NCI-H510A (cell line): ENCODE results near the gene IL1RAP.

Experiments
- DNase-seq: peaks from one replicate; lab custom pipeline; 2025; lab: John Stamatoyannopoulos, UW

IL1RAP gene

GRCh38 chr3:190542846-190543245 is 29.0 kb downstream of the IL1RAP start:
- DNase-seq: no peak

GRCh38 chr3:190543671-190544070 is 29.8 kb downstream of the IL1RAP start:
- no peak for DNase-seq

- DNase-seq: no peak
Measured at GRCh38 chr3:190545191-190545590, 31.3 kb downstream of the IL1RAP start.

DNA sequence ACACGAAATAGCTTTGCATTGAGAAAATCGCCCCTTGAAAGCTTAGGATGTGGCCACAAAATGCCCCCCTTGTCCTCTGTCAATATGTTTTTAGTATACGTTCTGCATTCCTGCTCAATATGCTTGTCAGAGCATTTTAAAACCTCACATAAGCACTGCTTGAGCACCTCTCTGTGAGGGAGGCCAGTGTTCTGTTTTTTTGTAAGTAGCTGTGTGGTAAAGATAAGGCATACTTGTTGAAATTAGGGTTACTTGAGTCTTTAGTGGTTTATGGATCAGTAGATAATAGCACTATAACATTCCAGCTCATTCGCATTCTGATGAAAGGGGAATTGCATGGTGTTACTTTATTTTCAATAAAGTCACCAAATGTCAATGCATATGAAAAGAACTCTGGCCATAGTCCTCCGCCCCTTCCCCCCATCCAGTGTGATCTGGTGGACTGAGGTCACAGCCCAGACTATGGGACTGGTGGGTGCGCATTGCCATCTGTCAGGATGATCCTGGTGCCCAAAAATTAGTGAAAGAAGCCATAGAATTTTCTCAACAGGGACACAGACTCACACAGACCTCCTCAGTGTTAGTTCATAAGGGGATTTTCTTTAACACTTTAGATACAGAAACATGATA is 33.1 kb downstream of the IL1RAP start:
- DNase-seq: no peak

DNA sequence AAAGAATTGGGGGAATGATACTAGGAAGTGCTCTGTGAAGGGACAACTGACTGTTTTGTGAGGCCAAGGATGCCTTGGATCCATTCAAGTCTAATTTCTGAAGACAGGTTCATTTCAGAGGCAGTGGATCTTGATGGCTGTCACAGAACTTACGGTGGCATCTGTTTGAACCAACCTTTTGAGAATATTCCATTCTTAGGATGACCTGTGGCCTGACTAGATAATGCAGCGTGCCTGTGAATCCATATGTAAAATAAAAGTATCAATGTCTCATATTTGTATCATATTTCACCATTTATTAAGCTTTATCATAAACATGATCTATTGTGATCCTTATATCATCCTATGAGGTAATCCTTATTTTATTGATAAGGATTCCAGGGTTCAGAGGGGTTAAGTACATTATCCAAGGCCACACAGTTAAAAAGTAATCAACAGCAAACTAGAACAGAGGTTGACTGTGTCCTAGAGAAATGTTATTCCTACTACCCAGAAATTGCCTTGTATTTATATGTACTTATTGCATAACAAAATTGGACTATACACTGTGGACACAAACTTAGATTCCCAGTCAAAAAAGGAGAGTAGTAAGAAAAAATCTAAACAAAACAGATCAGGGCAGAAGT is 34.3 kb downstream of the IL1RAP start:
- DNase-seq: no peak

DNA sequence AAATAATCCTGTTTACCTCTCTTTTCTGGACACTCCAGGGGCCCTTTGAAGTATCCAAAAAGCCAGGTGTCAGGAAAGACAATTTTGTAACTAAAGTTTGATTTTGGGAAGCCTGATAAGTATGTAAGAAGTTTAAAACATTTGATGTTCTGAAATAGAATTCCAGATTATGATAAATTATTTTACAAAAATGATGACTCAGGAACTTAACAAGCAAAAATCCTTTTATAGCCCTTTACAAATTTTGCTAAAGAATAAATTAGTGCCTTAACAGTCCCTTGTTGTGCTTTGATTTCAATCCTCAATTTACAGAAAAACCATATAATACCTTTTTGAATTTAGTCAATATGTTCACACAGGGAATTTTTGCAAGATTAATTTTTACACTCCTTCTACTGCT is 38.1 kb downstream of the IL1RAP start:
- DNase-seq: no peak

- no peak for DNase-seq
Measured at GRCh38 chr3:190552969-190553759, 39.3 kb downstream of the IL1RAP start.

GRCh38 chr3:190554197-190554596 is 40.3 kb downstream of the IL1RAP start:
- DNase-seq: no peak

- DNase-seq: no peak
Measured at GRCh38 chr3:190556351-190556750, 42.5 kb downstream of the IL1RAP start.

- no peak for DNase-seq
Measured at GRCh38 chr3:190557296-190557695, 43.4 kb downstream of the IL1RAP start.

- DNase-seq: no peak
Measured at GRCh38 chr3:190558316-190558715, 44.4 kb downstream of the IL1RAP start.

- no peak for DNase-seq
Measured at GRCh38 chr3:190558796-190559195, 44.9 kb downstream of the IL1RAP start.

DNA sequence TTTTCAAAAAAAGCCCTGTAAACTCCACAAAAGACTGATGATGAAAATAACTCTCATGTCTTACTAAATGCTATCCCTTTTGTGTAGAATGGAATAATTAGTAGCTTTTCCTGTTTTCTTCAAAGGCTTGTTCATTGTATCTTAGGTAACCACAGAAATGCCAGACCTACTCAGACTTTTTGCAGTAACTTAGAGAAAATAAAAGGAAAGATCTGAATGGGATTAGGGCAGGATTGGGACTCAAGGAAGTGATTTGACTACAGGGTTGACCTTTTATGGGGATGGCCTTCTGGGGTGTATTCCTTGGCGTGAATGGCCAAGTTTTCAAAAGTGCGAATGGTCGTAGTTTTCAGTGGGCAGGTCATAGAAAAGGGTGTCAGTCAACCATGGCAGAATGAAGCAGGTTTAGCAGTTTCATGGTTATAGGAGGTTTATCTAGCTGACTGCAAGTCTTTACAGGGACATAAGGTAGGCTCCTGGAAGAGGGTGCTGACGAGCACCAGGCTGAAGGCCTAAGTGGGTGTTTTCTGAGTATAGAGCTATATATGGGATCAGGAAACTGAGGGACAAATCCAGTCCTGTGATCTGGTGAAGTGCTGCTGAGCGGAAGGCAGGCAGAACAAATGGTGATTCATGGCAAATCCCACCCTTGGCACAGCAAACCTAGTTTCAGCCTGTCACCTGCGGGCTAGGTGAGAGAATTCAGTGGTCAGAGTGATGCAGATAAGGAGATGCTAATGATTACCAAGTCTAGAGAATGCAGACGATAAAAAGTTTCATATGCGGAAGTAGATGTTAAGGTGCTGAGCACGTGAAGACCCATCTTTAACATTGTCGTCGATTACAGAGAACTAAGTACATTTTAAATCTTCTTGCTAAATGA is 46.4 kb downstream of the IL1RAP start:
- DNase-seq: no peak

GRCh38 chr3:190562866-190563510 is 49.1 kb downstream of the IL1RAP start:
- DNase-seq: no peak

- DNase-seq: no peak
Measured at GRCh38 chr3:190564175-190564574, 50.3 kb downstream of the IL1RAP start.

GRCh38 chr3:190566043-190566933 is 52.4 kb downstream of the IL1RAP start:
- DNase-seq: peak; percentile 30

GRCh38 chr3:190568036-190568435 is 54.2 kb downstream of the IL1RAP start:
- no peak for DNase-seq

DNA sequence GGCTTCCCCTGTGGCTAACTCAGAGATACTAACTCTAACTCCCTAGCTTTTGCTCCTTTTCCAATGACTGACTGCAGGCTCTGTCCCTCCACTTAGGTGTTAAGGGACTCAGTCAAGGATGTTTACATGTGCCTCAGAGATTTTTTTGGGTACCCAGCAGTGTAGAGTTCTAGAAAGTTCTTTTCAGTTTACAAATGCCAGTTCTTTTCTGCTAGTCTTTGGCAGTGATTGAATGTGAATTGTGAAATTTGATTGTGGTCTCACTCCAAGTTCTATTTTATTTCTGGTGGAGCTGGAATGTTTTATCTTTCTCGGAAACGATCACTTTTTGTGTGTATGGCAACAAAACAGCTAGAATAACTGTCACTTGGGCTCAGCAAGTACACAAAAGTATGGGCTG is 60.6 kb downstream of the IL1RAP start:
- DNase-seq: no peak

GRCh38 chr3:190575437-190576185 is 61.7 kb downstream of the IL1RAP start:
- DNase-seq: no peak

DNA sequence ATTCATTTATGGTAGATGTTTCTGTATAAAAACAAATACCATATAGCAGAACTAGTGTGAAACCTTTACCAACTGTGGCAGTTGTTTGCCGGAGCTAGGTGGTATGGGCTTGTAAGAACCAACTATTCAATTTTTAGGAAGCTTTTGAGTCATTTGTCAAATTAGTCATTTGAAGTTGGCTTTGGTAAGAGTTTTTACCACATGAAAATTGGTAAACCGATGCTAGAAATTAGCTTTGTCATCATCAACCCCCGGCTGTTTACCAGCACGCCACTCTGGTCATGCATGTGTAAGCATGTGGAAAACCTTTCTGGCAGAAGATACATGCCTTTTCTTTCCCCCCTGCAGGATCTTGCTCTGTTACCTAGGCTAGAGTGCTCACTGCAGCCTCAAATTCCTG is 63.3 kb downstream of the IL1RAP start:
- no peak for DNase-seq
